Lower leg skin (tissue), 3 donors: ENCODE data around the gene FCAR.
"Not testable (repeated sequence)": the region's sequence is repeated elsewhere in the genome, so short reads cannot be mapped to it uniquely, and the experiment has no call there.

Source experiments
- CTCF ChIP-seq, 3 donors: fragments of 450-650 bp; IDR thresholded peaks; one replicate each; pipeline ENCODE4 v1.5.1; 2016; ENCODE audit warnings: antibody characterized with exemption in 3 of 3, mild to moderate bottlenecking in 3 of 3, moderate library complexity in 2 of 3
- POLR2A ChIP-seq, 2 donors: fragments of 450-650 bp; IDR thresholded peaks; one replicate each; pipeline ENCODE4 v1.6.1; 2016 to 2017; ENCODE audit warnings: antibody characterized with exemption in 2 of 2, mild to moderate bottlenecking in 1 of 2, moderate library complexity in 1 of 2

GRCh38 chr19:54899646-54900045 is 25.6 kb downstream of the FCAR start:
- not testable (repeated sequence) for TF ChIP-seq CTCF, POLR2A (IDR thresholded peaks at IDR 0.05)
